GM21825 (cell line): Measurements from ENCODE around the gene RORB.
"Not testable (repeated sequence)": the region's sequence is repeated elsewhere in the genome, so short reads cannot be mapped to it uniquely, and the experiment has no call there.

Experiments used
- ATAC-seq: cut with Tn5 transposase; IDR thresholded peaks from one replicate; pipeline ENCODE4 v1.9.1; 2021; ENCODE audit warnings: mild to moderate bottlenecking, moderate library complexity; ENCODE audit not compliant: unreplicated experiment

RORB gene

DNA sequence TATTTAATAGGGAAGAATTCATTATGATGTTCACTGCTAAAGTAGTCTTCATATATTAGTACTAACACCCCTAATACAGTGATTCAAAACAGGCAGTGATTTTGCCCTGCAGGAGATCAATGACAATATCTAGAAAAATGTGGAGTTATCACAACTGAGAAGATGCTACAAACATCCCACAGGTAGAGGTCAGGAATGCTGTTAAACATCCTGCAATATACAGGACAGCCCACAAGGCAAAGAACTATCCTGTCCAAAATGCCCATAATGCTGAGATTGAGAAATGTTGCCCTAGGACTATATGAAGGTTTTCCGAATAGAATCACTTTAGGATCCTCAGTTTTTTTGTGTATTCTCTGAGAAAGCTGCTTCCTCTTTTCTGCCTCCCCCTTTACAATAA is 15.3 kb downstream of the RORB start:
- ATAC-seq, result no peak

DNA sequence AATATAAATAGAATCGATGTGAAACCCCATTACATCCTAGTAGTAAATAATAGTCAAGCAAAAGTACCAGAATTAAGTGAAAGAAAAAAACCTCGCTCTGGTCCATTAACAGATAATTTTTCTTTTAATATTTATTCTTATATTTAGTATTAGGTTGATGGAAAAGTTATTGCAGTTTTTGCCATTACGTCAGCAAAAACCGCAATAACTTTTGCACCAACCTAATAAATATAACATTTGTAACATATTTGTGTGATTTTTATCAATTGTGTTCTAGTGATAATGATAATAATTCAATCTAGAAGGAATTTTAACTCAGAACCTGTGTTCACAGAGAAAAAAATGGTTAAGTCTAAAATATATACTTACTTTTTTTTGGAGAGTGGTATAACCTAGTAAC is 16.1 kb downstream of the RORB start:
- no peak for ATAC-seq

DNA sequence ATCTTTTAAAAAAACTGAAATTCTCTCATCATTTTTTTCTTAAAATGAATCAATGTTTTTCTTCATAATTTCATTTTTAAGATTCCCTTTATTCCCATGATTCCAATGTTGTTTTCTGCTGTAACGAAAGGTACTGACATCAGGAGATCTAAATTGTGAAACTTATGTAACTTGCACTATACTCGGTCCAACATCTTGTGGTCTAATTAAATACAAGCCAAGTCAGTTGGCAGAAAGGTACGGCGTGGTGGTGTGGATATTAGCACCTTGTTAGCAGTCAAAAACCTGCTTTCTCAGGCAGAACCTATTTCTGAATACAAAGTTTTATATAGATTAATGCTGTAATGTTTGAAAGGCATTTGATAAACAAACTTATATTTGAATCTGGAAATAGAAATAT is 20.1 kb downstream of the RORB start:
- ATAC-seq, result no peak

GRCh38 chr9:74519419-74519818 is 22.3 kb downstream of the RORB start:
- no peak for ATAC-seq

- no peak for ATAC-seq
Observed at GRCh38 chr9:74521009-74521408, 23.9 kb downstream of the RORB start.

GRCh38 chr9:74524289-74524688 is 27.2 kb downstream of the RORB start:
- no peak for ATAC-seq

GRCh38 chr9:74526215-74526614 is 29.1 kb downstream of the RORB start:
- no peak for ATAC-seq

DNA sequence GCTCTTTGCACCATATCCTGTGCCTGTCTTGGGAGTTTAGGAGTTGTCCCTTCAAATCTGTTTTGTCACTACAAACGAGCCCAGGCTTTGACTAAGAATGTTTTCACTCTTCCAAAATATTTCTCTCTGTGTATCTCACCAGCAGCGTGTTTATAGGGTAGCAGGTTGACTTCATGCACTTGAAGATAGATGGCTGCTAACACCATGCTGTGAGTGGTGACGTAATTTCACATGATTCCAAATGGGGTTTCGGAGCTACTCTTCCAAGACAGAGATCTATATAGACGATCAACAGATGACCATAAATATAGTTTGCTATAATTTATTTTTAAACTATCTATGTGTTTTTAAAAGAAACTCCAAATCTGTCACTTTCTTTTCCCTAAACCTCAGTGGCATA is 30.6 kb downstream of the RORB start:
- no peak for ATAC-seq

DNA sequence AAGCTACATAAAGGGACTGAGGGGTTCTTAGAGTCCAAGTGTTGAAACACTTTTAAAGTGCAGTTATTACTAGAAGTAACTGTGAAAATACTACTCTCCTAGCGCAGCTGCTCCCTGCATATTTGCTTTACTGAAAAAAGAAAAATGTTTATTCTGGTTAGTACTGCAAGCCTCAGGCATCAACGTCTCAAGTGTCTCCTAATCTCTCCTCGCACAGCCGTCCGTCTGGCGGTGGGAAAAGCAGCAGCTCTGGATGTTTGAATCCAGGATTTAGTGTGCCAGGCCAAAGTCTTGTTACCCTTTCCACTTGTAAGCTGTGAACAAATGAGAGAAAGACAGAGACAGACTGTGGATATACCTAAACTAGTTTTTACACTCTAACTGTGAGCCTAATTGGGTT is 31.1 kb downstream of the RORB start:
- ATAC-seq, result no peak

- ATAC-seq, result not testable (repeated sequence)
Observed at GRCh38 chr9:74530458-74530857, 33.3 kb downstream of the RORB start.

- no peak for ATAC-seq
Observed at GRCh38 chr9:74533253-74533652, 36.1 kb downstream of the RORB start.

- no peak for ATAC-seq
Observed at GRCh38 chr9:74534841-74535240, 37.7 kb downstream of the RORB start.

GRCh38 chr9:74543145-74543544 is 46.0 kb downstream of the RORB start:
- ATAC-seq, result no peak

- ATAC-seq, result no peak
Observed at GRCh38 chr9:74551266-74551665, 54.1 kb downstream of the RORB start.

GRCh38 chr9:74554751-74555419 is 57.8 kb downstream of the RORB start:
- no peak for ATAC-seq

GRCh38 chr9:74555565-74555964 is 58.4 kb downstream of the RORB start:
- ATAC-seq, result no peak

DNA sequence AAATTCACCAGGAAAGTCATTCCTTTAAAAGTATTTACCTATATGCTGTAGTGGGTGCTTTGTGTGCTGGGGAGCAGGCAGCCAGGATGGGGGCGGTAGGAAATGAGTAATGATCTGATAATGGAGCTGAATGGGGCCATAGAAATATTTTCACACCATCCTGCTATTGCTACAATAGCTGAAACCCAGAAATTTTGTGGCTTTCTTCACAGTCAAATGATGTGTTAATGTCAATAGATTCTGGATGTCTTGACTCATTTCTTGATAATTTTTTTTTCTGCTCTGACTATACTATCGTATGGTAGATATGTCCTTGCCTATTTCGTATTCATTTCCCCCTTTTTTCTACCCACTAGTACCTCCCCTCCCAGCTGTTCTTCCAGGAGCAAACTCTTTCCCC is 59.5 kb downstream of the RORB start:
- peak; percentile 69 for ATAC-seq

DNA sequence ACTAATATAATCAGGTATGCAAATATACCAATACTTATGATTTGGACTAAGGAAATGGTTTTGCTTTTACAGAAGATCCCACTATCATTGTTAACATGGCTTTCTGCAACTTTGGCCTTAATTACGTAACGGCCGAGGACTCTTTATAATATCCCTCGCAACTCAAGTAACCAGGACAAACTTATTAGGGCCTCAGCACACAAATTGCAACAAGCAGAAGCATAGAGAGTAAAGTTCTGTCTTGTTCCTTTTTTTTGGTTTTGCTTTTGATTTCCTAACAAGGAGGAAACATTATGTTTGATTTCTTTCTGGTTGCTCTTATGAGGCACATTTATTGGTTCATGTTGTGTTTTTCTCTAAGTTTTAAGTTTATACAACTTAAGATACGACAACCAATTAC is 60.4 kb downstream of the RORB start:
- no peak for ATAC-seq

- no peak for ATAC-seq
Observed at GRCh38 chr9:74562611-74563010, 65.5 kb downstream of the RORB start.

GRCh38 chr9:74570879-74571512 is 73.9 kb downstream of the RORB start:
- ATAC-seq, result peak; percentile 70

GRCh38 chr9:74573640-74574191 is 76.6 kb downstream of the RORB start:
- ATAC-seq, result no peak

DNA sequence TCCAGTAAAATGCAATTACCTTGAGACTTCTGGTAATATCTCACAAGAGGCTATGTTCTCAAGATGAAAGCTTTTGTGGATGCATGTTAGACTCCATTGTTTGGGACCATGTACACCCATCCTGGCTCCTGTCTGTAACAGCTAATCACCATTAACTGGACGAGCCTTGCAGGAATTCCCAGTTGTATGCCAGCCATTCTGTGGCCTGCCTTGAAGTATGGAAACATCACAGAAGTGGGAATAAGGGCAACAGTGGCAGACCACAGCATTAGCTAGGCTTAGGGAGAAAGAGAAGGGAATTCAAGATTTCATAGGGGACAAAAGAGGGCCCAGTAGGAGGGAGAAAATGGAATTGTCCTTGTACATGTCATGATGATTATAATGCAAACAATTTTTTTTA is 79.0 kb downstream of the RORB start:
- ATAC-seq, result no peak

- ATAC-seq, result no peak
Observed at GRCh38 chr9:74577956-74578355, 80.8 kb downstream of the RORB start.
